GM19372 (cell line): ENCODE measurements around the gene CCR2.

Experiments used
- ATAC-seq: cut with Tn5 transposase; IDR thresholded peaks from one replicate; pipeline ENCODE4 v1.9.1; 2021; ENCODE audit warnings: mild to moderate bottlenecking, low read depth, moderate library complexity; ENCODE audit not compliant: unreplicated experiment

CCR2 gene

DNA sequence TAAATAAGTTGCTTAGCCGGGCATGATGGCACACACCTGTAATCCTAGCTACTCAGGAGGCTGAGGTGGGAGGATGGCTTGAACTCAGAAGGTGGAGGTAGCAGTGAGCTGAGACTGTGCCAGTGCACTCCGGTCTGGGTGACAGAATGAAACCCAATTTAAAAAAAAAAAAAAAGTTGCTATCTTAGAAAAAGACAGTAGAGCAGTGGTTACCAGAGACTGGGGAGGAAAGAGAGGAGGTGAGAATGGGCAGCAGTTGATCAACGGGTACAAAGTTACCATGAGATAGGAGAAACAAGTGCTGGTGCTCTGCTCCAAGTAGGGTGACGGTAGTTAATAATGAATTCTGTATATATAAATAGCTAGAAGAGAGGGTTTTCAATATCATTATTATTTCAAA is 821 bp upstream of the CCR2 start:
- no peak for ATAC-seq

DNA sequence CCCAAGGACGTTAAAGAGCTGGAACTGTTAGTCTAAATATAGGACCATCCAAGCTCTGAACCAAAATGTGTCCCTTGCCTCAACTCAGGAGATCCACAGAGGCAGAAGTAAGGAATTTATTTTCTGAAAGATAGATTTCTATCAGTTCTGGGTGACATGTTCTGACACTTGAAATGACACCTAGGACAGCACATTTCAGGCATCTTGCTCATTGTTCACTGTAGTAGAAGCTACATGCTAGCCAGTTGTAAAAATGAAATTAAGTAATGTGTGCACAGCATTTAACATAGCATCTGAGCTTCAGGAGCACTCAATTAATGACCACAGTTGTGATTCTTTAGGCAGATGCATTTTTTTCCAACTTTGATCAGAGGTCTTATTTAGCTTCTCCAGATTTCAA is 567 bp downstream of the CCR2 start:
- ATAC-seq: no peak

DNA sequence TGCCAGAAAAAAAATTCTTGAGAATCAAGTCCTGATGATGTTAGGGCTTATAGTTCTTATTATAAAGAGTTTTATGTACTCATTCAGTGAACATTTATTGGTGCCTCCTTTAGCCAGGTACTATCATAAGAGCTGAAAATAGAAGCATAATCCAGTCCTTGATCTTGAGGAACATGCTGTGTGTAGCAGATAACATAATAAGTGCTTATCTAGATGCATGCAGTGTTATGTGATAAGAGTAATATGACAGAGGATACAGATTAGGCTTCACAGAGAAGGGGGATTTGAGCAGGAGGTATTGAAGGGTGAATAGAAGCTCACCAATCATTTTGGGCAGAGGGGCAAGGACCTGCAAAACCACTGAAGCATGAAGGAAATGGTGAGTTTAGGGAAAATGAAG is 1.1 kb downstream of the CCR2 start:
- ATAC-seq: no peak

DNA sequence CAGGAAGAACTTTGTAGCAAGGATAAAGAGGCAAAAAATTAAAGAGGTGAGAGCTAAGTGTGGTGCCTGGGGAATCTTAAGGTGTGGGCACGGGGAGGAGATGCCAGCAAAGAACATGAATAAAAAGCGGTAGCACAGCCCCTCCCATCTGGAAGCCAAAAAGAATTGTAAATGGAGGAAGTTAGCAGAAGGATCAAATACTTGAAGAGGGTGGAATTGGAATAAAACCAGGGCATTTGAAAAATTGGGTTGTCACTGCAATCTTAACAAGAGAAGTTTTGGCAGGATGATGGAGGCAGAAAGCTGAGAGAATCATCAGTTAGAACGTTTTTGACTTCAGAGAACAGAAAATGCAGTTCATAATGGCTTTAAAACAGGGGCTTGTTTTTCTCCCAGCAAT is 2.4 kb downstream of the CCR2 start:
- no peak for ATAC-seq

DNA sequence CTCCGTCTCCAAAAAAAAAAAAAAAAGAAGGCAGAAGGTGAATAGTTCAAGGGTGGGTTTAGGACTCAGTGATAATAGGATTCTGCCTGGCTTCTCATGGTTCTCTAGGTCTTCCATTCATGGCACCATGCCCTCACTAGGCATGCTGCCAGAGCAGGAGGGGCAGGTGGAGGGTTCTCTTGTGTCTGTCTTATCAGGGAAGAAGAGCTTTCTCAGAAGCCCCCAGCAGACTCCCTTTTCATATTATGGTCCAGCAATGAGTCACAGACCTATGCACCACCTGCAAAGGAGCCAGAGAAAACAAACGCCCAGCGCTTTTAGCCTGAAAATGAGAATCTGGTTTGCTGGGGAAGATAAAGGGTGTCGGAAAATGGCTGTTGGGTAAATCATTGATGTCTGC is 3.0 kb downstream of the CCR2 start:
- ATAC-seq: no peak

DNA sequence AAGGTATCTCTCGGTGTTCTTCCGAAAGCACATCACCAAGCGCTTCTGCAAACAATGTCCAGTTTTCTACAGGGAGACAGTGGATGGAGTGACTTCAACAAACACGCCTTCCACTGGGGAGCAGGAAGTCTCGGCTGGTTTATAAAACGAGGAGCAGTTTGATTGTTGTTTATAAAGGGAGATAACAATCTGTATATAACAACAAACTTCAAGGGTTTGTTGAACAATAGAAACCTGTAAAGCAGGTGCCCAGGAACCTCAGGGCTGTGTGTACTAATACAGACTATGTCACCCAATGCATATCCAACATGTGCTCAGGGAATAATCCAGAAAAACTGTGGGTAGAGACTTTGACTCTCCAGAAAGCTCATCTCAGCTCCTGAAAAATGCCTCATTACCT is 4.6 kb downstream of the CCR2 start:
- ATAC-seq: no peak

DNA sequence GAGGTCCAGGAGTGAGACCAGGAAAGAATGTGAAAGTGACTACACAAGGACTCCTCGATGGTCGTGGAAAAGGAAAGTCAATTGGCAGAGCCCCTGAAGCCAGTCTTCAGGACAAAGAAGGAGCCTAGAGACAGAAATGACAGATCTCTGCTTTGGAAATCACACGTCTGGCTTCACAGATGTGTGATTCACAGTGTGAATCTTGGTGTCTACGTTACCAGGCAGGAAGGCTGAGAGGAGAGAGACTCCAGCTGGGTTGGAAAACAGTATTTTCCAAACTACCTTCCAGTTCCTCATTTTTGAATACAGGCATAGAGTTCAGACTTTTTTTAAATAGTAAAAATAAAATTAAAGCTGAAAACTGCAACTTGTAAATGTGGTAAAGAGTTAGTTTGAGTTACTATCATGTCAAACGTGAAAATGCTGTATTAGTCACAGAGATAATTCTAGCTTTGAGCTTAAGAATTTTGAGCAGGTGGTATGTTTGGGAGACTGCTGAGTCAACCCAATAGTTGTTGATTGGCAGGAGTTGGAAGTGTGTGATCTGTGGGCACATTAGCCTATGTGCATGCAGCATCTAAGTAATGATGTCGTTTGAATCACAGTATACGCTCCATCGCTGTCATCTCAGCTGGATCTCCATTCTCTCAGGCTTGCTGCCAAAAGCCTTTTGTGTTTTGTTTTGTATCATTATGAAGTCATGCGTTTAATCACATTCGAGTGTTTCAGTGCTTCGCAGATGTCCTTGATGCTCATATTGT is 6.0 kb downstream of the CCR2 start:
- no peak for ATAC-seq

DNA sequence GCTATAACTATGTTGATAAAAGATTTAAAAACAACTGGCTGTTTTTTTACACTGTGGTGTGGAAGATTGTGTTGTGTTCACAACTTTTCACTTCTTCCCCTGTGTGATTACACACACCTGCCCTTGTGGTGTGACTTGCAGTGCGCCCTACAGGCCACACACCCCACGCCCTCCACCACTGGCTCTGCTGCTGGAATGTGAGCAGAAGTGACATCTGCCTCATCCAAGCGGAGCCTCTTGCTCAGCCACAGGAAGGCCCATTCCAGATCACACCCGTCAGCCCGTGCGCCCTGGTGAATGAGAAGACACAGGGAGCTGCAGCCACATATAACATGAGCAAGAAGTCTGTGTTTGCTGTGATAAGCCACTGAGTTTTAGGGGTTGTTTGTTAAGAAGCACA is 7.0 kb downstream of the CCR2 start:
- ATAC-seq: no peak

DNA sequence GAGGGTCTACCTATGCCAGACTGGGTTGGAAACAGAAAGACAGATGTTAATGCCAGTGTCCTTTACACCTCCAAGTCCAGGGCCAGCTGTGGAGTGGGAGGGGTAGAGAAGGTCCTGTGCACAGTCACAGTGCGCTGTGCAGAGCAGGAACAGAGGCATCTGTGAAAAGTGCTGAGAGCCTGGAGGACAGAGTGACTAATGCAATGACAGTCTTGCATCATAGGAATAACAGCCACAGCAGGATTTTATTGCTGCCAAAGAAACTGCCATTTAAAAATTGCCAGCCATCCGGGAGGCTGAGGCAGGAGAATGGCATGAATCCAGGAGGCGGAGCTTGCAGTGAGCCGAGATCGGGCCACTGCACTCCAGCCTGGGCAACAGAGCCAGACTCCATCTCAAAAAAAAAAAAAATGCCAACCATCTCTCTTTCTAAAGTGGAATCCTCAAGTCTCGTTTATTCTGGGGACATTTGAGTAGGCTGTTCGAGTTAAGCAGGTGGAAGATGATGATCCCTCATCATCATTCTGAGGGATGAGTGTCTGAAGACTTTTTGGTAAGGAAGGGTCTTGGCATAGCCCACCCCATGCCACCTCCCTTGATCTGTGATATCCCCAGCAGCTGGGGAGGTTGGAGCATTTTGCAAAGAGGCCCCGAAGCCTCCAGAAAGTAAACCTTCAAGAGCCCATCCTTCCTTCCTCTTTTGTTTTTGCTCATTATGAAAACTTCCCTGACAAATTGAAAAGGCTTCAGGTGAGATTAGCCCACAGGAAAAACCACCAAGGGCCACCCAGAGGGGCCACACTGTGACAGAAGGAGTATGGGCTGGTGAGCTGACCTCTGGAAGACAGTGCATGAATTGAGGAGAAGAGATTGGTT is 7.7 kb downstream of the CCR2 start:
- ATAC-seq: no peak

DNA sequence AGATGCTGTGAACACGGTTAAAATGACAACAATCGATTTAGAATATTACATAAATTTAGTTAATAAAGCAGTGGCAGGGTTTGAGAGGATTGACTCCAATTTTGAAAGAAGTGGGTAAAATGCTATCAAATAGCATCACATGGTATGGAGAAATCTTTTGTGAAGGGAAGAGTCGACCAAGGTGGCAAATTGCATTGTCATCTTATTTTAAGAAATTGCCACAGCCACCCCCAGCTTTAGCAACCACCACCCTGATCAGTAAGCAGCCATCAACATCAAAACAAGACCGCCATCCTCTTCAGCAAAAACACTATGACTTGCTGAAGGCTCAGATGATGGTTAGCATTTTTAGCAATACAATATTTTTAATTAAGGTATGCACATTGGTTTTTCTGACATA is 11.1 kb downstream of the CCR2 start:
- no peak for ATAC-seq

DNA sequence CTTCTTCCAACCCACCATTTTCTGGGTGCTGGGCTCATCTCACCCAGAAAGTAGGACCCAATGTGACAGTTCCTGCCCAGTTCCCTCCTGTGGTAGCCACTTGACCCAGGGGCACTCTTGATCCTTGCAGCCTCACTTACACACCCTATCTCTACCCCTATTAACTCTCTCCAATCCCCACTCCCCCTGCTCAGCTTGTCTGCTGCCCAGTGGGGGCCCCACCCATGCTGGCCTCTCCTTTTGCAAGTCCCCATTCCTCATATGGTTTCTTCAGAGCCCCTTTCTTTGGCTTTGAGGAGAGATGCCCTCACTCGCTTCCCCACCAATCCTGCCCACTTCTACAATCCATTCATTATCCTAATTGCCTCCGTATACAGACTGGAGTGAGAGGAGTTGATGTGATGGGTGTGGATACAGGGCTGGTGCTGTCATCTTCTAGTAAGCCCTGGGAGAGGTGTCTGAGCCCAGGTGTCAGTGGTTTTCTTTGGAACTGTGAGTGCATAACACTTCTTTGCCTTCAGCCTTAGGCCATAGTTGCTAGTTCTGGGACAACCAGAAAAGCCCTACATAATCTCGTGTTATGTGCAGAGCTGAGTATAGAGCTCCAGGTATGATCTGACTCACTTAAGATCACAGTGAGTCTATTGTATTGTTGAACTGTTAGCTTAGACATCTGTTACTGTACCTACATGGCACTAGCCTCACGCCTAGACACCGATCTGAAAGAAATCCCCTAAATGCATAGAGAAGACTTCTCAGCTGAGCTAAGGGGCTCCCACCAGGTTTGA is 12.0 kb downstream of the CCR2 start:
- no peak for ATAC-seq

DNA sequence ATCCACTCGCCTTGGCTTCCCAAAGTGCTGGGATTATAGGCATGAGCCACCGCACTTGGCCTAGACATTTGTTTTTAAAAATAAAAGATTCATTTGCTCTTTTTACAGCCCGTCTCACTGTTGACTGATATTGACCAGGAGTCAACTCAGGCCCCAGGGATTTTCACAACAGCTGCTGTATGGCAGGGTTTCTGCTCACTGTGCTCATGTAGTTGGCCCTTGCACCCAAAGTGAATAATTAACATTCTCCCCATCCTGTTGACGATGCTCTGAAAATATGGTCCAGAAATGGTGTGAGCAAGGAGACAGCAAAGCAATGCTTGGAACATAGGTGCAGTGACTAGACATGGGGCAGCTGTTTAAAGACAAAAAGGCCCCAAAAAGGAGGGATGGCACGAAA is 13.9 kb downstream of the CCR2 start:
- no peak for ATAC-seq

DNA sequence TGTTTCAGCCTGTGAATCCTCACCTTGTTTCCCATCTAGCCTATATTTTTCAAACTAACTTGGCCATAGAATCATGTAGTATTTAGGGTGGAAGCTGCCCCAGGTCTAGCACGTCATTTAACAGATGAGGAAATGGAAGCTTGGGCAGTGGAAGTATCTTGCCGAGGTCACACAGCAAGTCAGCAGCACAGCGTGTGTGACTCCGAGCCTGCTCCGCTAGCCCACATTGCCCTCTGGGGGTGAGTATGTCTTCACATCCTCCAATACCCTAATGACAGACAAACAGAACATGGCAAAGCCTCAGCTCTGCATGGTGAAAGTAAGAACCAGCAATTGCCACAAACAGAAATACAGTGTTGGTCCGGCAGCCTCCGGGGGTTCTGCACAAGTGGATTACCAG is 14.7 kb downstream of the CCR2 start:
- no peak for ATAC-seq

DNA sequence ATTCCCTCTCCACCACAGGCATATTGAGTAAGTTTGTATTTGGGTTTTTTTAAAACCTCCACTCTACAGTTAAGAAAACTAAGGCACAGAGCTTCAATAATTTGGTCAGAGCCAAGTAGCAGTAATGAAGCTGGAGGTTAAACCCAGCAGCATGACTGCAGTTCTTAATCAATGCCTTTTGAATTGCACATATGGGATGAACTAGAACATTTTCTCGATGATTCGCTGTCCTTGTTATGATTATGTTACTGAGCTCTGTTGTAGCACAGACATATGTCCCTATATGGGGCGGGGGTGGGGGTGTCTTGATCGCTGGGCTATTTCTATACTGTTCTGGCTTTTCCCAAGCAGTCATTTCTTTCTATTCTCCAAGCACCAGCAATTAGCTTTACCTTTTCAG is 15.2 kb downstream of the CCR2 start:
- ATAC-seq: no peak

DNA sequence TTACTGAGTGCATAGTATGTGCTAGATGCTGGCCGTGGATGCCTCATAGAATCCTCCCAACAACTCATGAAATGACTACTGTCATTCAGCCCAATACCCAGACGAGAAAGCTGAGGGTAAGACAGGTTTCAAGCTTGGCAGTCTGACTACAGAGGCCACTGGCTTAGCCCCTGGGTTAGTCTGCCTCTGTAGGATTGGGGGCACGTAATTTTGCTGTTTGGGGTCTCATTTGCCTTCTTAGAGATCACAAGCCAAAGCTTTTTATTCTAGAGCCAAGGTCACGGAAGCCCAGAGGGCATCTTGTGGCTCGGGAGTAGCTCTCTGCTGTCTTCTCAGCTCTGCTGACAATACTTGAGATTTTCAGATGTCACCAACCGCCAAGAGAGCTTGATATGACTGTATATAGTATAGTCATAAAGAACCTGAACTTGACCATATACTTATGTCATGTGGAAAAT is 15.8 kb downstream of the CCR2 start:
- no peak for ATAC-seq

DNA sequence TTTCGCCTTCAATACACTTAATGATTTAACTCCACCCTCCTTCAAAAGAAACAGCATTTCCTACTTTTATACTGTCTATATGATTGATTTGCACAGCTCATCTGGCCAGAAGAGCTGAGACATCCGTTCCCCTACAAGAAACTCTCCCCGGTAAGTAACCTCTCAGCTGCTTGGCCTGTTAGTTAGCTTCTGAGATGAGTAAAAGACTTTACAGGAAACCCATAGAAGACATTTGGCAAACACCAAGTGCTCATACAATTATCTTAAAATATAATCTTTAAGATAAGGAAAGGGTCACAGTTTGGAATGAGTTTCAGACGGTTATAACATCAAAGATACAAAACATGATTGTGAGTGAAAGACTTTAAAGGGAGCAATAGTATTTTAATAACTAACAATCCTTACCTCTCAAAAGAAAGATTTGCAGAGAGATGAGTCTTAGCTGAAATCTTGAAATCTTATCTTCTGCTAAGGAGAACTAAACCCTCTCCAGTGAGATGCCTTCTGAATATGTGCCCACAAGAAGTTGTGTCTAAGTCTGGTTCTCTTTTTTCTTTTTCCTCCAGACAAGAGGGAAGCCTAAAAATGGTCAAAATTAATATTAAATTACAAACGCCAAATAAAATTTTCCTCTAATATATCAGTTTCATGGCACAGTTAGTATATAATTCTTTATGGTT is 17.1 kb downstream of the CCR2 start, which contains the start of gene CCR5:
CCR5 (plus strand) TSS at position 108 of the 680 bp plus-strand sequence. CDS start 1,957 bp downstream, outside the sequence.
- ATAC-seq: no peak

DNA sequence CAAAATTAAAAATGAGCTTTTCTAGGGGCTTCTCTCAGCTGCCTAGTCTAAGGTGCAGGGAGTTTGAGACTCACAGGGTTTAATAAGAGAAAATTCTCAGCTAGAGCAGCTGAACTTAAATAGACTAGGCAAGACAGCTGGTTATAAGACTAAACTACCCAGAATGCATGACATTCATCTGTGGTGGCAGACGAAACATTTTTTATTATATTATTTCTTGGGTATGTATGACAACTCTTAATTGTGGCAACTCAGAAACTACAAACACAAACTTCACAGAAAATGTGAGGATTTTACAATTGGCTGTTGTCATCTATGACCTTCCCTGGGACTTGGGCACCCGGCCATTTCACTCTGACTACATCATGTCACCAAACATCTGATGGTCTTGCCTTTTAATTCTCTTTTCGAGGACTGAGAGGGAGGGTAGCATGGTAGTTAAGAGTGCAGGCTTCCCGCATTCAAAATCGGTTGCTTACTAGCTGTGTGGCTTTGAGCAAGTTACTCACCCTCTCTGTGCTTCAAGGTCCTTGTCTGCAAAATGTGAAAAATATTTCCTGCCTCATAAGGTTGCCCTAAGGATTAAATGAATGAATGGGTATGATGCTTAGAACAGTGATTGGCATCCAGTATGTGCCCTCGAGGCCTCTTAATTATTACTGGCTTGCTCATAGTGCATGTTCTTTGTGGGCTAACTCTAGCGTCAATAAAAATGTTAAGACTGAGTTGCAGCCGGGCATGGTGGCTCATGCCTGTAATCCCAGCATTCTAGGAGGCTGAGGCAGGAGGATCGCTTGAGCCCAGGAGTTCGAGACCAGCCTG is 17.8 kb downstream of the CCR2 start:
- no peak for ATAC-seq

DNA sequence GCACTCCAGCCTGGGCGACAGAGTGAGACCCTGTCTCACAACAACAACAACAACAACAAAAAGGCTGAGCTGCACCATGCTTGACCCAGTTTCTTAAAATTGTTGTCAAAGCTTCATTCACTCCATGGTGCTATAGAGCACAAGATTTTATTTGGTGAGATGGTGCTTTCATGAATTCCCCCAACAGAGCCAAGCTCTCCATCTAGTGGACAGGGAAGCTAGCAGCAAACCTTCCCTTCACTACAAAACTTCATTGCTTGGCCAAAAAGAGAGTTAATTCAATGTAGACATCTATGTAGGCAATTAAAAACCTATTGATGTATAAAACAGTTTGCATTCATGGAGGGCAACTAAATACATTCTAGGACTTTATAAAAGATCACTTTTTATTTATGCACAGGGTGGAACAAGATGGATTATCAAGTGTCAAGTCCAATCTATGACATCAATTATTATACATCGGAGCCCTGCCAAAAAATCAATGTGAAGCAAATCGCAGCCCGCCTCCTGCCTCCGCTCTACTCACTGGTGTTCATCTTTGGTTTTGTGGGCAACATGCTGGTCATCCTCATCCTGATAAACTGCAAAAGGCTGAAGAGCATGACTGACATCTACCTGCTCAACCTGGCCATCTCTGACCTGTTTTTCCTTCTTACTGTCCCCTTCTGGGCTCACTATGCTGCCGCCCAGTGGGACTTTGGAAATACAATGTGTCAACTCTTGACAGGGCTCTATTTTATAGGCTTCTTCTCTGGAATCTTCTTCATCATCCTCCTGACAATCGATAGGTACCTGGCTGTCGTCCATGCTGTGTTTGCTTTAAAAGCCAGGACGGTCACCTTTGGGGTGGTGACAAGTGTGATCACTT is 18.8 kb downstream of the CCR2 start:
- ATAC-seq: no peak

DNA sequence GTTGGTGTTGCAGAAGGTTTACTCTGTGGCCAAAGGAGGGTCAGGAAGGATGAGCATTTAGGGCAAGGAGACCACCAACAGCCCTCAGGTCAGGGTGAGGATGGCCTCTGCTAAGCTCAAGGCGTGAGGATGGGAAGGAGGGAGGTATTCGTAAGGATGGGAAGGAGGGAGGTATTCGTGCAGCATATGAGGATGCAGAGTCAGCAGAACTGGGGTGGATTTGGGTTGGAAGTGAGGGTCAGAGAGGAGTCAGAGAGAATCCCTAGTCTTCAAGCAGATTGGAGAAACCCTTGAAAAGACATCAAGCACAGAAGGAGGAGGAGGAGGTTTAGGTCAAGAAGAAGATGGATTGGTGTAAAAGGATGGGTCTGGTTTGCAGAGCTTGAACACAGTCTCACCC is 20.8 kb downstream of the CCR2 start:
- no peak for ATAC-seq
